ENCODE data around the gene IPPK.
"Not testable (repeated sequence)": the region's sequence is repeated elsewhere in the genome, so short reads cannot be mapped to it uniquely, and the experiment has no call there.

The IPPK gene

GRCh38 chr9:92627651-92628050 is 42.3 kb downstream of the IPPK start:
- ChIA-PET POLR2A (no interaction called here), CTCF (interaction anchor here (1.6 kb wide), 1 partner anchor 10 kb away, joined by 3 read pairs; no protein-coding TSS in a partner anchor)
- no peak for TF ChIP-seq CTCF (IDR thresholded peaks at IDR 0.05; ENCODE audit: insufficient read depth, low read length, missing control alignments)
- DNase-seq (ENCODE audit: low read depth, low spot score) = no peak
- H3K4me3 ChIP-seq (ENCODE audit: low read depth, low read length) = no peak overlapping the region

GRCh38 chr9:92626484-92626883 is 43.4 kb downstream of the IPPK start:
- ChIA-PET CTCF (interaction anchor here (1.2 to 2.9 kb wide), 2 partner anchors 8 to 15 kb away, joined by 3 to 11 read pairs; no protein-coding TSS in a partner anchor), POLR2A (no interaction called here)
- H3K4me3 ChIP-seq (ENCODE audit: low read depth, low read length) = no peak overlapping the region
- no peak for TF ChIP-seq CTCF (IDR thresholded peaks at IDR 0.05; ENCODE audit: insufficient read depth, low read length, missing control alignments)
- DNase-seq (ENCODE audit: low read depth, low spot score) = no peak

GRCh38 chr9:92623936-92624335 is 46.0 kb downstream of the IPPK start:
- CTCF ChIA-PET = interaction anchor here (2.9 kb wide), 1 partner anchor 10 kb away, joined by 11 read pairs; no protein-coding TSS in a partner anchor
- DNase-seq (ENCODE audit: low read depth, low spot score); H3K4me3 ChIP-seq (ENCODE audit: low read depth, low read length); POLR2A ChIA-PET: not testable (repeated sequence)

- DNase-seq (ENCODE audit: low read depth, low spot score) = no peak
- ChIA-PET POLR2A (no interaction called here), CTCF (interaction anchor here (0.8 kb wide), 1 partner anchor 140 kb away, joined by 3 read pairs; no protein-coding TSS in a partner anchor)
- no peak overlapping the region for H3K4me3 ChIP-seq (ENCODE audit: low read depth, low read length)
- TF ChIP-seq CTCF (IDR thresholded peaks at IDR 0.05; ENCODE audit: insufficient read depth, low read length, missing control alignments) = no peak
These were observed 49.1 kb downstream of the IPPK start for GRCh38 chr9:92620845-92621244.

- POLR2A ChIA-PET = no interaction called here
- TF ChIP-seq CTCF (IDR thresholded peaks at IDR 0.05; ENCODE audit: insufficient read depth, low read length, missing control alignments) = no peak
- DNase-seq (ENCODE audit: low read depth, low spot score) = no peak
- no peak overlapping the region for H3K4me3 ChIP-seq (ENCODE audit: low read depth, low read length)
- CTCF ChIA-PET = interaction anchor here (0.7 to 1.7 kb wide), 2 partner anchors 15 to 481 kb away, joined by 3 to 4 read pairs; no protein-coding TSS in a partner anchor
These were observed 50.2 kb downstream of the IPPK start for GRCh38 chr9:92619601-92620300.

GRCh38 chr9:92618633-92619225 is 51.2 kb downstream of the IPPK start:
- ChIA-PET CTCF (interaction anchor here (1.1 to 1.7 kb wide), 2 partner anchors 10 to 480 kb away, joined by 3 to 4 read pairs; no protein-coding TSS in a partner anchor), POLR2A (no interaction called here)
- no peak for TF ChIP-seq CTCF (IDR thresholded peaks at IDR 0.05; ENCODE audit: insufficient read depth, low read length, missing control alignments)
- no peak for DNase-seq (ENCODE audit: low read depth, low spot score)
- no peak overlapping the region for H3K4me3 ChIP-seq (ENCODE audit: low read depth, low read length)
